UCSD-AML1 (cell line): ENCODE measurements around the gene EHD1.

Source experiments
- DNase-seq: peaks from one replicate; lab custom pipeline; 2025; ENCODE audit not compliant: unreplicated experiment; lab: John Stamatoyannopoulos, UW

Gene EHD1

GRCh38 chr11:64875369-64876228 lies 2.8 kb downstream of the EHD1 start:
- no peak for DNase-seq

DNA sequence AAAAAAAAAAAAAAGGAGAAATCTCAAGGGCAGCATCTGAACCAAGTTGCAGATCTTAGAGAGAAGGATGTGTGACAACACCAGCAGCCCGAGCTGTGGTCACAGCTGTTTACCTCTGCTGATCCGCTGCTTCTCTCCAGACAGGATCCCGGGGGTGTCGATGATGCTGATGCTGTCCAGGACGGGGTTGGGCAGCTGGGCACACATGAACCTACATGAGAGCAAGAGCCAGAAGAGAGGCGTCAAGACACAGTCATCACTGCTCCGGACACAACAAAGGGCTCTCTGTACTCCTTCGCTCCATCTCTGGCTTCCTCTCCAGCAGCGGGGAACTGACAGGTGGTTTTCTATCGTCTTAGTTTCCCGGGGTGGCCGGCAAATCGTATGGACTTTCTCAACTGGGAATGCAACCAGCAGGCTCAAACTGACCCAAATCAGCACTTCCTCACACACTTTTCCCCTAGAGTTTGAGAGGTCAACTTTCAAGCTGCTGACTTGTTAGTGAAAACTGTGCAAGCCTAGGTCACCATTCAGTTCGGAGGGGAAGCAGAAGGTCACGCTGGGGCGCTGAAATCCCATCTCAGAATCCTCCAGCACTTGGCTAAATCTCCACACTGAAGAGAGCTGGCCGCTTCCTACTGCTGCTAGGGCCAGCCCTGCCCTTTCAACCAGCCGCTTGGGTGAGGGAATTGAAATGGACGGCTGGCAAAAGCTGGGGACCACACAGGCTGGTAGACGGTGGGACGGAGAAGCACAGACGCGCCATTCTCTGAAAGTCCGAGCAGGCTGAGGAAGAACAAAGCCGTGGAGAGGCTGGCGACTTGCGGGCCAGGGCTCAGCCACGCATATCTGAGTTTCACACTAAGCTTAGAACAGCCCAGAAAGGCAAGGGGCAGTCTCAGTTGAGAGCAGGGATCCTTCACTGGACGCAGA lies 3.8 kb downstream of the EHD1 start:
- DNase-seq = no peak

GRCh38 chr11:64872790-64873488 lies 5.5 kb downstream of the EHD1 start:
- DNase-seq = no peak

- DNase-seq = no peak
These were observed 6.9 kb downstream of the EHD1 start for GRCh38 chr11:64871492-64871891.

DNA sequence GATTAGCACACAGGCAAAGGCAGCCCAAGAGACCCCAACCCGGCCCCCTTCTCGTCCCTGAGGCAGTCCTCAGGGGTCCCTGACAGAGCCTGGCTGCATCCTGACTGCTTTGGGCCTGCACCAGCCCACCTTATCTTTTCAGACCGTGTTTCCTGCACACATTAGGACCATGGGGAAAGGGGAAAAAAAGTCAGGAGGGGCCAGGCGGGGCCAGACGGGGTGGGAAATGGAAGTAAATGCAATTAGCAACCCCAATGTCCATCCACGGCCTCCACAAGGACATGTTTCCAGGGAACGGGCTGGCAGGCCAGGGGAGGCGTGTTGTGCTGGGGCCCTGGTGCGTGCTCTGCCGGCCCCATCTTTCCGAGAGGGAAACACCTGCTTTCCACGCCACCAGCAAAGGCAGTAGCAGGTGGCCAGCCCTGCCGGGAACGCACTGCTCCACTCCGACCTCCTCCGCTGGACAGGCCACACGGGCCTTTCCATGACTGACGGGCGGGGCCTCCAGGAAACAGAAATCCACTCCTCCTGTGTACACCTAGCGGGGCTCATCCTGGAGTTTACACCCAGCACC lies 7.4 kb downstream of the EHD1 start:
- DNase-seq = no peak

- no peak for DNase-seq
These were observed 8.1 kb downstream of the EHD1 start for GRCh38 chr11:64870176-64870892.

- DNase-seq = no peak
These were observed 8.7 kb downstream of the EHD1 start for GRCh38 chr11:64869571-64870175.

GRCh38 chr11:64868904-64869570 lies 9.4 kb downstream of the EHD1 start:
- DNase-seq = peak; percentile 35

DNA sequence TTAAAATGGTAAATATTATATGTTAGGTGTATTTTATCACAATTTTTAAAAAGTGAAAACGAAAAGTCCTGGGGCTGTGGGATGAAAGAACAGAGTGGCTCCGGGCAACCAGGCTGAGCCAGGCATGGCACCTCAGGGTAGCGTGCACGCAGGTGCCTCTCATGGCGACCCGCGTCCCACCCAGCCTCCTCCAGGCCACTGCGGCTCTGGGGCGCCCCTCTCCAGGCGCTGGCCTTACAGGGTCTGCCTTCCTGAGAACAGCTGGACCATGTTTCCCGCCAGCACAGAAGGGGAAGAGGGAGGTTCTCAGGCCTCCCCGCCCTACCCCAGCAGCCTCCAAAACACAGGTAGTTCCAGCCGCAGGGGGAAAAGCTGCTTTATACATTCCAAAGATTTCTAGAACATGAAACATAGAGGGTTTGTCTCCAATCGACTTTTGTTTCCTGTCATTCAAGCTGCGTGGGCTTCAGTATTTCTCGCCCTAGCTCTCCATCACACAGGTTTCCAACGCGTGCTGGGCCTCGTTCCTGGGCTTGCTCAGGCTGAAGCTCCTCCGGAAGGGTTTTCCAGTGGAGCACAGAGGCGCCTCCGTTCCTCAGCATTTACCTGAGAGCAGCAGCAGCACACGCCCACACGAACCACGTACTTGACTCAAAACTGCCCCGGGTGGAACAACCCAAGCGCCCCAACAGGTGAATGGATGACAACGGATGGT lies 10.5 kb downstream of the EHD1 start:
- DNase-seq = no peak

DNA sequence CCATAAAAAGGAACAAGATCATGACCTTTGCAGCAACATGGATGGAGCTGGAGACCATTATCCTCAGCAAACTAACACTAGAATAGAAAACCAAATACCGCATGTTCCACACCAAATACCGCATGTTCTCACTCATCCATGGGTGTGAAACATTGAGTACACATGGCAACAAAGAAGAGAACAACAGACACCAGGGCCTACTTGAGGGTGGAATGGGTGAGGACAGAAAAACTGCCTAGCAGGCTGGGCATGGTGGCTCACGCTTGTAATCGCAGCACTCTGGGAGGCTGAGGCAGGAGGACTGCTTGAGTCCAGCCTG lies 12.3 kb downstream of the EHD1 start:
- DNase-seq = no peak

GRCh38 chr11:64865286-64866172 lies 12.9 kb downstream of the EHD1 start:
- DNase-seq = no peak

GRCh38 chr11:64864473-64865285 lies 13.7 kb downstream of the EHD1 start:
- DNase-seq = no peak

DNA sequence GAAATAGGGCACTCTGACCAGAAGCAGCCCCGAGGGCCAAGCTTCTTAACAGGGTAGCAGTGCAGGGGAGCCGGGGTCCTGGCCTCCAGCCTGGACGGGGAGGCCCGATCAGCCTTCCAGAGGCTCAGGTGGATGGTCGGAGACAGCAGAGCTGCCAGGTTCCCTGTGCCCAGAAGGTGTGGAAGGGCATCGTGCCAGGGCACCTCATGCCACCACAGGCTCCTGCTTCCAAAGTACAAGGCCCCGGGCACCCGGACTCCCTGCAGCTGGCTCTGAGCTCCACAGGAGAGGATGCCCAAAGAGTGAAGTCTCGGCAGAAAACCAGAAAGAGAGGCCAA lies 14.3 kb downstream of the EHD1 start:
- no peak for DNase-seq

DNA sequence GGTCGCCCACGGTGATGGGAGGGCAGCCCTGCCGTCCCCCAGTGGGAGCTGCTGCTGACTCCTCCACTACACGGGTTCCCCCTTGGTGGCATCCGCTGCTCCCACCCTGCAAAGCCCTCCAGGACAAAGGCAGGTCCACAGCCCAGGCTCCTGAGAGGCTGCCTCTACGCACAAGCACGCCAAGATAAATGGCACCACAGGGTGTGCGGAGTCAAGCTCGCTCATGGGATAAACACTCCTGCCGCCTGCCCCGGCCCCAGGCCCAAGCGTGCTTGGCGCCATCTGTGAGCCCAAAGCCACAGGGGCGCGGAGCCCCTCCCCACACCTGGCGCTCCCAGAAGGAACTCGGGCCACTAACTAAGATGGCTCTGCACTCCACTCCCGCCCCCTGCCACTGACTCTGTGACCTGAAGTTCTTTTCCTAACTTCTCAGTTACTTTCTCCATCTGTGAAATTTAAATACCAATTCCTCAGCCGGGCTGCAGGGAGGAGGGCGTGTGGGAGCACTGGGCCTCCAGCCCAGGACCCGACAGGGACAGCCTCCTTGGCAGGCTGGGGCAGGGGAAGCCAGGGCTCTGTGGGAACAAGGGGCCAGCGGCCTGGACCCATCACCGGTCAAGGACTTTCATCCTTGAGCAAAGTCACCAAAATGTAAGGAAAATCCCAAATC lies 14.9 kb downstream of the EHD1 start:
- no peak for DNase-seq

- no peak for DNase-seq
These were observed 15.4 kb downstream of the EHD1 start for GRCh38 chr11:64862987-64863390.

DNA sequence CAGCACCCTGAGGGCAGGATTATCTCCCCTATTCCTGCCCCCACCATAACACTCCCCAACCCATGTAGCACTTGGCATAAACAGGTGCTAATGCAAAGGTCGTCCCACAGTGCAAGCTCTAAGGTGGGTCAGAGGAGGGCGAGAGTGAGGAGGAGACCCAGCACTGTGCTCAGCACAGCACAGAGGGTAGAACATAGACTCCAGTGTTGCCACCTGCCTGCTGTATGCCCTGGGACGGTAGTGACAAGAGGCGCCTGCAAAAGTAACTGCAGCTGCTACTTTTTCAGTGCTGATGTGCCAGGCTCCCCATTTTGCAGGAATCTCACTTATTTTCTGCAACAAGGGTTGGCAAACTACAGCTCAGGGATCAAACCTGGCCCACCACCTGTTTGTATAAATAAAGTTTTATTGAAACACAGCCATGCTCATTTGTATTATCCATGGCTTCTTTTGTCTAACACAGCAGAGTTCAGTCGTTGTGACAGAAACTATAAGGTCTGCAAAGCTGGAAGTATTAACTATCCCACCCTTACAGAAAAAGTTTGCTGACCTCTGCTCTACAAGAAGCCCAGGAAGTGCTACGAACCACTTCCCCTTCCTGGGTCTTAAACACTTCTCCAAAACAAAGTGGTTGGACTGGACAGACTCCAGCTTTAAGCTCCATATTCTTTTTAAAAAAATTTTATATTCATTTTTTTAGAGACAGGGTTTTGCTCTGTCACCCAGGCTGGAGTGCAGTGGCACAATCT lies 17.0 kb downstream of the EHD1 start:
- no peak for DNase-seq
